DMS 273 (cell line): ENCODE measurements around the gene CAPN10.
A peak's percentile ranks its signal among the peaks of the same experiment; 100 is the strongest.

Source experiments
- DNase-seq: peaks from one replicate; lab custom pipeline; 2025; ENCODE audit not compliant: unreplicated experiment; lab: John Stamatoyannopoulos, UW

The CAPN10 gene

DNA sequence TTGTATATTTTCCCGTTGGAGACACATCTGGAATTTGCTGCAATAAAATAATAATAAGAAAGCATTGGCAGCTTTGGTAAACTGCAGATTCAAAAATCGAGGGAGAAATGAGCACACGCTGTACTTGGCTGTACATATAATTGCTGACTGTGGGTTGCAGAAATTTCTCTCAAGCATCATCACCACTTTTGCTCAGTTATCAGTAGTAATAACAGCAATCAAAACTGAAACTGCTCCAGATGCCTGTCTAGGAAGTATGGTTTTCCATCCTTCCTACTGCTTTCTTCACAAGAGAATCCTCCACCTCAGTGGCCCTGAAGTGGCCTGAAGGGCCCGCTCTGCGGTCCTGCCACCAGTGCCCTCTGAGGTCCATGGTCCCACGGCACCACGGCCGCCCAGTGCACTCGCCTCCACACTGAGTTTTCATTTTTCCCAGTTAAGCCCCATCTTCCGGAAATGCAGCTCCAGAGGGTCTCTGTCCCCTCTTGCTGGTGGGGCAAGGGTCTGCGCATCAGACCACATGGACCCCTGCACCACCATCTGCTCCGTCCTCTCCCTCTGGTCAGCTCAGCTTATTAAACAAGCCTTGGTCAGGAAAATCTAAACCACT lies 22.5 kb upstream of the CAPN10 start:
- no peak for DNase-seq

DNA sequence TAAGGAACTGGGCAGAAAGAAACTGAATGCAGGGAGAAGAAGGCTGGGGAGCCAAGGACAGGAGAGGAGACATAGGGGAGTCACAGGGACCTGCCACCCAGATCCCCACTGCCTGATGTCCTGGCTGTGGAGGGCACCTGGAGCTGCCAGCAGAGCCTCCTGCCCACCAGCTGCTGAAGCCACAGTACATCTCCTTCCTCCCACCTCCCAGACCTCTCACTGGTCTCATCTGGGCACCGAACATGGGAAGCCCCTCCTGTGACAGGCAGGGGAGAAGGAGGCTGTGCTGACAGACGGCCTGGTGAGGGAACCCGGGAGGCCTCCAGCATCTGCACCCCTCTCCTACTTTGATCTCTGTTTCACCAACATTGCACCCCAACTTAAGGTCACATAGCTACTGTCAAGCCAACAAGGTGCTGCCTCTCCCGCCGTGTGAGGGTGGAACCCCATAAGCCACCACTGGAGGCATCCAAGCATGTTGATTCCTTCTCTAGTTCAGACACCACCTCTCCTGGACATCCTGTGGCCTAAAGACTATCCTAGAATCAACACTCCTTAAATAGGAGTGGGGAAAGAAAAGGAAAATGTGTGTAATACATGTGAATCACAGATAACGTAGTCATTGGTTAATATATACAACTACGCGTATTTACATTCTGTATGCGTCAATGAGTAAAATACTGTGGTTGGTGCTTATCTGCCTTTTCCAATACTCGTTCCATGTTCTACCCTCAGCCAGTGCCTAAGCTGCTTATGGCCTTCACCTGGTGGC lies 21.8 kb upstream of the CAPN10 start:
- no peak for DNase-seq

DNA sequence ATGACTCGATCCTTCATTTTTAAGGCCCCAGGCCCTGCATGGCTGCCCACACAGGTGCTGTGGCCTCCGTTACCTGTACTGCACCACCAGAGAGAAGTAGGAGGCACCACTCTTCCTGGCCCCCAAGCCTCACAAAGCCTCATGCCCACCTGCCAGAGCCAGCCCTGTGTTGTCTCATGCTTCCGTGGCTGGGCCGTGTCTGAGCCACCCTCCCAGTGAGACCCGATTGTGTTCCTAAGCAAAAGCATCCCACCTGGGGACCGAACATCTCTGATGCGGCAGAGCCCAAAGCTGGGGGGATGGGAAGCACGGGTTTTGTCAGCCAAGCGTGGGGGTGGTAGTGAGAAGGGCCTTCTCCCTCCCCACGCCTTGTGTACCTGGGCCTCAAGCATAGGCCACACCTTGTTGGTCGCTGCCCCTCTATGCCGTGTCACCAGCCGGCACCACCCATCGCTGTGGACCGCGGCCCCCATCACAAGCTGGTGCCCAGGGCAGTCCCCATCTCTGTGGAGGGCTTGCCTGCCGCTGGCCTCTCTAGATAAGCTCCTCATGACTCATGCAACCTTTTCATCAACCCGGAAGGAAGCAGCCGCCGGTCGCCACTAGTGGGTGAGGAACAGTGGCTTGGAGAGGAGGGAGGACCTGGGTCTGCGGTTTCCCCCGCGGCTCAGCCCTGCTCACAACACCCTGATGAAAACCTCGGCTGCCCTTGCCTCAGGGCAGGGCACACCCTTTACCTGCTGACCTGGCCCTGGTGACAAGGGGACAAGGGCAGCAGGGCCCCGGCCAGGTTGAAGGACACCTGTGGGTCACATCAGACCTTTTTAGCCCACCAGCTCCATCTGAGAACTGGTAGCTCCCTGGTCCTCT lies 21.0 kb upstream of the CAPN10 start:
- peak; percentile 37 for DNase-seq

DNA sequence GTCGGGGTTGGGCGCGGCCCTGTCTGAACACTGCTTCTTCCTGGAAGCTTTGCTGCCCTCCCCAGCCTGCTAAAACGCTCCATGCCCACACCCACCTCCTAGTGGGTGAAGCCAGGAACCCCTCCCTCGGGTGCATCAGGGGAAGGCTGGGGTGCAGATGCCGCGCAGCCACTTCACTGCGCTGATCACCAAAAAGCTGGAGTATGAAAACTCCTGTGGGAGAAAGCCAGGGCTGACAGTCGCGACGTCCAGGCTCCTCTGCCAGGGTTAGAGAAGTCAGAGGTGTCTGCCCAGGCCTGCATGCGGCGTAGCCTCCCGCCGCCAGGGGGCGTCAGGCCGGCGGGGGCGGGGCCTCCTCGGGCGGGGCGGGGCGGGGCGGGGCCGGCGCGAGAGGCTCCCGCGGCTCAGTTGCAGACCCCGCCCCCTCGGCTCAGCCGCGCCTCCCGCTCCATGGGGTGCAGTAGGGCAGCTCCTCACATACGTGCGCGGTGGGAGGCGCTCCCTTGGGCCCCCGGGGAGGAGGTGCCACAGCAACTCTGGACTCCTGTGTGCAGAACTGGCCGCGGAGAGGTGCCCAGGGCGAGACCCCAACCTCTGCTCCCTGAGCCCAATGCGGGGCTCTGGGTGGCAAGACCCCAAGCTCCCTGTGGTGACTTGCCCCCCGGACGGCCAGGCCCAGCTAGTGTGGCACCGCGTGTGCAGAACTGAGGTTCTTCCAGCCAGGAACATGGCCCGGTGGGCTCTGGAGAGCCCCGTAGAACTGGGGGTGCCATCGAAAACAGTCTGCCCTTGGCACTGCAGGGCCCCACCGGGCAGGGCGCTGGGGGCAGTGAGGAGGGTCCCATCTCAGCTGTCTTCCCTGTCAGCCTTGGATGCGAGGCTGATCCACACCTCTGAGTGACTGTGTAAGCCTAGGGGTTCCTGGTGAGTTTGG lies 20.1 kb upstream of the CAPN10 start:
- peak; percentile 91 for DNase-seq

DNA sequence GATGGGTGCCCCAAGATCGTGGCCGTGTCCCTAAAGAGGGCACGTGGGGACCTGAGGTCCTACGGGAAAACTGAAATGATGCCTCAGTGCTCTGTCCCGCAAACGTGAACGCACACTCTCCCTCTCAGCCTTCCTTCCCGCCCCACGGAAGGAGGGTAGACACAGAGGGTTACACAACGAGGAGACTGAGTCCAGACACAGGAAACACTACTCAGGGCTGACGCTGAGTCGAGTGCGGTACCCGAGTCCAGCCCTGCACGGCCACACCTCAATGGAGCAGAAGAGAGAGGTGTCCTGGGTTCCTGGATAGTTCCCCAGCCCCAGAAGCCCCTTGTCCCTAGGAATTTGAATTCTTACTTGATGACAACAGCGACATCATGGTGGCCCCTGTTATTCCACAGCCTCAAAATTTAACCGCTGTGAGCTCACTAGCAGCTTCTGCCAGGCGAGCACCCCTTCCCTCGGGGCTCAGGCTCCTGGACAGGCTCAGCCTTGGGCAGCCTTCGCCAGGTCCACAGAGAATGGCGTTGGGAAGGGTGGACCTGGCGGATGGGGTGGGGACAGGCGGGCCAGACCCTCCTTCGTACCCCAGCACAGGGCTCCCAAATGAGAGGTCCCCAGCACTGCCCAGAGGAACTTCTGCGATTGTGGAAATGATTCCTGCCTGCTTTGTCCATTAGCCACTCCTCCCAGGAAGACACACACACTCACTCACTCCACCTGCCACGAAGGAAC lies 19.2 kb upstream of the CAPN10 start:
- DNase-seq = no peak

DNA sequence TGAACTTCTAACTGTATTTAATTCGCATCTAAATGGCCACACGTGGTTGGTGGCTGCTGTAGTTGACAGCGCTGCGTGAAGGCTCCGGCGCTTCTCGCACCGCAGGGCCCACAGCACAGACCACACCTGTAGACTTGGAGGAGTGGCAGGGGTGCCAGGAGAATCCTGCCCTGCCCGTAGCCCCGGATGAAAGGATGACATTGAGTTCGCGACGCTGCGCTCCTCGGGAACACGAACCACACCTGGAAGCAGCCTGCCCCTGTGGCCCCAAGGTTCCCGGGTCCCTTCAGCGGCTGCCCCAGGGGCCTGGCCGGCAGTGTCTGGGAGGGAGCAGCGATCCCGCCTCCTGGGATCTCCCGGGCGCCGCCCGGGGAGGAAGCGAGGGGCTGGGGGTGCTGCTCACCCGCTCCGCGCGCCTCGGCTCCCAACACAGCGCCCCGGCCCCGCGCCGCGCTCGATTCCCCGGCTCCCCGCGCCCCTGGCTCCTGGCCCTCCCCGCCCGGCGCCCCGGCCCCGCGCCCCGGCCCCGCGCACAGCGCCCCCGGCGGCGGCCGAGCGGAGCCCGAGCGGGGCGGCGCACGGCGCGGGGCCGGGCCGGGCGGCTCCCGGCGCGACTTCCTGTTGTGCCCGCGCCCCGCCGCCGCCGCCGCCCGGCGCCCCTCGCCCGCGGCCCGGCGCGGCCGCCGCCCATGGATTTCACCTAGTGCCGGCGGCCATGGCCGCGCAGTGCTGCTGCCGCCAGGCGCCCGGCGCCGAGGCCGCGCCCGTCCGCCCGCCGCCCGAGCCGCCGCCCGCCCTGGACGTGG lies 18.5 kb upstream of the CAPN10 start, which contains the start of gene RNPEPL1:
Gene RNPEPL1 (plus strand): TSS at position 613 of the 806 bp plus-strand sequence. CDS start 103 bp downstream, at position 716.
- DNase-seq = peak; percentile 83

GRCh38 chr2:240568678-240569522 lies 17.6 kb upstream of the CAPN10 start:
- DNase-seq = peak; percentile 86

DNA sequence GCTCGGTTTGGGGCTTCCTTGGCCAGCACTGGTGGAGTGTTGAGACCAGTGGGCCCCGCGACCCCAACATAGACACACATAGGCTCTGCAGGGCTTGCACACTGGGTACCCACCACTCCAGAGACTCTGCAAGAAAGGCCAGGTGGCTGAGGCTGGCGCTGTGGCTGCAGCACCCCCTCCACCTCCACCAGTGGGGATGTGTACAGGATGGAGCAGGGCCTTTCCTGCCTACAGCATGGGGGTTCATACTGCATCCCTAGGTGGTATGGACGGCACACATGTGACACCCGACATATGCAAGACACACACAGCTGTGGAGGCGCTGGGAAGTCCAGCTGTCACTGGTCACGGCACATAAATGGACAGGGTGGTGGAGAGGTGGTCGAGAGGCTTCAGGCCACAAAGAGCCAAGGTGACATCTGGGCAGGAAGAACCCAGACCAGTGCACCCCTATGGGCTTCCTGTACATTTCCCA lies 17.0 kb upstream of the CAPN10 start:
- no peak for DNase-seq

GRCh38 chr2:240569998-240570530 lies 16.5 kb upstream of the CAPN10 start:
- DNase-seq = no peak

- no peak for DNase-seq
These were observed 15.8 kb upstream of the CAPN10 start for GRCh38 chr2:240570531-240571313.

DNA sequence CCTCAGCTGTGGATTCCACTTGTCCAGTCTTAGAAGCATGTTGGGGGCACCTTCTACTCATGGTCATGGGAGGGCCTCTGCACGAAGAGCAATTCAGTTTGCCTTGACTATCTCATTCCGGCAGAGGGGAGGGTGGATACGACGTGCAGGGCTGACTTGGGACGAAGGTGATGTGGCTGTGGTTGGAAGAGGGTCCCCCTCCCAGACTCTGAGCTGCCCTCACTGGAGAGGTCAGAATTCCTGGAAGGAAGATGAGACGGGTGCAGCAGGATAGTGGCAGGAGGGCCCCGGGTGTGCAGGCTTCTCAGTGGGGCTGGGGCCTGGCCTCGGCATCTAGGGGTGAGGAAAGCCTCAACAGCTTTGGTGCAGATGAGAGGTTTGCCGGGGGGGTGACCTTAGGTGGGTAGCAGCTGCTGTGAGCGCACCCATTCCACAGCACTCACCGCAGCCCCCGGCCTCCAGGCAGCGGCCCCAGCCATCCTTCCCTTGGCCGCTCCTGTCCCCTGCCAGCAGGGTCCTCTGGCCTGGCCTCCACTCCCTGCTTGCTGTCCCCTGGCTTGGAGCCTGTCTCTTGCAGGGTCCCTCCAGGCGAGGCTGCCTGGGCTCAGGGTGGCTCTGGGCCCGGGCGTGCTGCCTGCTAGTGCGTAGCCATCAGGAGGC lies 15.1 kb upstream of the CAPN10 start:
- no peak for DNase-seq

GRCh38 chr2:240572141-240573031 lies 14.1 kb upstream of the CAPN10 start:
- DNase-seq = no peak

GRCh38 chr2:240573071-240573515 lies 13.4 kb upstream of the CAPN10 start:
- DNase-seq = no peak

- DNase-seq = no peak
These were observed 12.8 kb upstream of the CAPN10 start for GRCh38 chr2:240573516-240574385.
